H1 (cell line): Measurements from ENCODE around the gene ZNF81. TPM values are rescaled to one million over a fixed set of nuclear protein-coding genes. Genes with fewer than 3 reads are reported as not detected.

Experiments
- BCL11A ChIP-seq, 2 experiments: IDR thresholded peaks; one replicate each; pipeline ENCODE4 v1.6.1; 2011; ENCODE audit warnings: low read depth in 2 of 2, low read length in 2 of 2, mild to moderate bottlenecking in 2 of 2
- GABPA ChIP-seq: IDR thresholded peaks from 2 replicates; pipeline ENCODE4 v1.6.1; 2011; ENCODE audit warnings: mild to moderate bottlenecking, low read length, moderate library complexity, borderline replicate concordance; ENCODE audit not compliant: insufficient read depth
- HDAC2 ChIP-seq, 2 experiments: fragments of 300-600 bp in 1 of 2; sonication (generic) in 1 of 2; IDR thresholded peaks; 2 replicates each; pipeline ENCODE4 v1.6.1; 2011 to 2012; ENCODE audit warnings: low read depth in 2 of 2, low read length in 2 of 2, mild to moderate bottlenecking in 2 of 2, moderate library complexity in 2 of 2, borderline replicate concordance in 1 of 2, inconsistent platforms in 1 of 2
- RXRA ChIP-seq: IDR thresholded peaks from 2 replicates; pipeline ENCODE4 v1.6.1; 2011; ENCODE audit warnings: low read depth, mild to moderate bottlenecking, low read length, moderate library complexity; ENCODE audit not compliant: insufficient read depth
- SIX5 ChIP-seq: IDR thresholded peaks from 2 replicates; pipeline ENCODE4 v1.6.1; 2011; ENCODE audit warnings: mild to moderate bottlenecking, low read depth, low read length
- polyA plus RNA-seq, 7 experiments: library from polyadenylated mRNA; depleted of rRNA in 3 of 7; stranded (reverse) in 5 of 7; unstranded in 2 of 7; fragments of >200 nt in 5 of 7; fragments of 200-250 nt in 2 of 7; gene quantifications; 1 replicate in 5 of 7; 2 replicates in 1 of 7; 4 replicates in 1 of 7; pipeline versions ENCODE4 v1.2.1 to v1.2.3, GENCODE V29; 2011 to 2013; ENCODE audit warnings: missing spikeins in 2 of 7, mixed read lengths in 2 of 7
- total RNA-seq: library from RNA; stranded (reverse); fragmentation: NEBNext Ultra II Directional; extraction: Animal tissue kit (Norgen Biotek cat#: 25700); gene quantifications from 2 replicates; pipeline ENCODE4 v1.2.1, GENCODE V29; 2021

ZNF81 gene
- total and polyA plus RNA-seq, 2 of the 8 experiments (the other 6 are each of a cell fraction or from before 2014, with no cell fraction given): 3.4 to 10.0 TPM

DNA sequence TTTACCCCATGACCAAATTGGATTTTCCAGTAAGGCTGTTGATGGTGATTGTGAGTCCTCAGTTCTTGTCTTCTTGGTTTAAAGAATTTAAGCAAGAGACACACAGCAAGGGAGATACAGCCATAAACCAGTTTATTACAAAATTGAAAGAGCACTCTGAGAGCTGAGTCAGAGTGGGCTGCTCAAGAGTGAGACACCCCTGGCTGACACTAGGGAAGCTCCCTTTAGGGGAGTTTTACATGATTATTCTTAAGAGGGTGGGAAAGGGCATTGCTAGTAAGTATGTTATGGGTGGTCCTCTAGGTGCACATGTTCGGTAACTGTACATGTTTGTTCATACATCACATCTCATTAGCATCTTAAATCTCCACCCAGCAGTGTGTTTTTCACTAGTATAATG, 18.8 kb upstream of the ZNF81 start (continued):
- TF ChIP-seq HDAC2 (IDR thresholded peaks at IDR 0.05; ENCODE audit: borderline replicate concordance in 1 of 2, low read depth in 2 of 2, low read length in 2 of 2) (no peak), BCL11A (IDR thresholded peaks at IDR 0.05; ENCODE audit: low read depth in 2 of 2, low read length in 2 of 2) (no peak), GABPA (no peak), SIX5 (no peak), RXRA (no peak)
